ENCODE measurements around the gene ZBTB7C. TPM values are rescaled to one million over a fixed set of nuclear protein-coding genes. Genes with fewer than 3 reads are reported as not detected.

The ZBTB7C gene
- total and polyA plus RNA-seq, 2 of the 8 experiments (the other 6 are each of a cell fraction or from before 2014, with no cell fraction given), result 0.15 to 0.45 TPM

- H3K79me2 ChIP-seq (ENCODE audit: control insufficient read depth in 1 of 2, insufficient read depth in 2 of 2, low read length in 2 of 2), result no peaks in the 10 kb centered on the region
- WGBS, 2 experiments (ENCODE audit: extremely low coverage in 1 of 2, insufficient coverage in 1 of 2, insufficient read length in 1 of 2, insufficient replicate concordance in 2 of 2, low coverage in 1 of 2, low lambda C conversion rate in 2 of 2, missing lambda C conversion rate in 1 of 2), result 77% methylated on average over 3 of the region's 6 CpGs; no CpG with 5 or more reads in 1 of the 2 experiments
- no peak overlapping the region for H3K56ac ChIP-seq (replicated peaks; ENCODE audit: insufficient read length, low read depth, low read length)
- no peak overlapping the region for H3K9ac ChIP-seq (replicated peaks in 1 of 4; ENCODE audit: extremely low read depth in 1 of 4, low read depth in 3 of 4, low read length in 3 of 4)
- H3K4me1 ChIP-seq (replicated peaks in 1 of 4; ENCODE audit: control insufficient read depth in 3 of 4, insufficient read depth in 4 of 4, low read length in 3 of 4), result 0 out of 7 replicates have a peak, but pooled peaks cover 0 to under 1% (median 0%) of the 10 kb centered on the region in 4 experiments
- H3K27ac ChIP-seq (ENCODE audit: low read depth, low read length), result no peak overlapping the region
- H3K9me3 ChIP-seq (ENCODE audit: insufficient read depth in 2 of 2, low read depth in 1 of 2, low read length in 1 of 2), result no peaks in the 10 kb centered on the region
- H3K14ac ChIP-seq (ENCODE audit: insufficient read length), result no peak overlapping the region
- no peaks in the 10 kb centered on the region for H3K79me1 ChIP-seq (ENCODE audit: low read depth, low read length)
- H2BK15ac ChIP-seq (ENCODE audit: low read length), result no peak overlapping the region
- no peaks in the 10 kb centered on the region for H3K36me3 ChIP-seq (ENCODE audit: control insufficient read depth in 2 of 4, insufficient read depth in 4 of 4, low read length in 3 of 4)
- H2AK5ac ChIP-seq (ENCODE audit: low read depth, low read length), result no peak overlapping the region
- TF ChIP-seq EGR1 (IDR thresholded peaks at IDR 0.05; ENCODE audit: borderline replicate concordance, low read depth, low read length) (no peak), GTF2F1 (IDR thresholded peaks at IDR 0.05; ENCODE audit: borderline replicate concordance, low read depth, low read length) (no peak), SAP30 (IDR thresholded peaks at IDR 0.05; ENCODE audit: insufficient read depth, insufficient replicate concordance, low read length) (no peak), CTCF (IDR thresholded peaks at IDR 0.05; ENCODE audit: control extremely low read depth in 1 of 3, insufficient read depth in 1 of 3, low read depth in 1 of 3, low read length in 3 of 3) (no peak), BACH1 (IDR thresholded peaks at IDR 0.05; ENCODE audit: low read length) (no peak), POU5F1 (IDR thresholded peaks at IDR 0.05; ENCODE audit: low read depth, low read length) (no peak)
- H3K4ac ChIP-seq (replicated peaks; ENCODE audit: insufficient read length, low read depth, low read length), result no peak overlapping the region
- ChIA-PET POLR2A (ENCODE audit: partially characterized antibody) (no interaction called here), CTCF (ENCODE audit: partially characterized antibody) (interaction anchor here (0.6 to 4.2 kb wide), 18 partner anchors 8 to 432 kb away, joined by 3 to 16 read pairs (median 3); no protein-coding TSS in a partner anchor)
- DNase-seq (ENCODE audit: low read depth in 1 of 2, low spot score in 2 of 2) (no peak), FAIRE-seq (no peak)
- no peak overlapping the region for H2BK120ac ChIP-seq (replicated peaks; ENCODE audit: low read depth, low read length)
- H2BK20ac ChIP-seq (ENCODE audit: low read length), result no peak overlapping the region
- no peak overlapping the region for H3K23ac ChIP-seq (ENCODE audit: insufficient read length)
- H3K4me2 ChIP-seq (ENCODE audit: insufficient read depth in 1 of 2, low read depth in 2 of 2, low read length in 2 of 2), result no peak overlapping the region
- H2BK5ac ChIP-seq (ENCODE audit: low read depth, low read length), result no peak overlapping the region
- no peak overlapping the region for H2BK12ac ChIP-seq (ENCODE audit: low read depth, low read length)
- no peaks in the 10 kb centered on the region for H3K23me2 ChIP-seq (ENCODE audit: low read depth, low read length)
- H4K20me1 ChIP-seq (replicated peaks in 1 of 2; ENCODE audit: control insufficient read depth in 1 of 2, insufficient read depth in 2 of 2, low read length in 2 of 2), result no peaks in the 10 kb centered on the region
- no peak overlapping the region for H3K18ac ChIP-seq (ENCODE audit: extremely low read depth, low read length)
- H4K91ac ChIP-seq (replicated peaks; ENCODE audit: insufficient read length, low read length), result no peak overlapping the region
- H4K5ac ChIP-seq (ENCODE audit: insufficient read length, low read depth, low read length), result no peak overlapping the region
- H2AFZ ChIP-seq (ENCODE audit: low read length), result no peak overlapping the region
- H3K27me3 ChIP-seq (replicated peaks in 1 of 4; ENCODE audit: control insufficient read depth in 3 of 4, extremely low read depth in 1 of 4, insufficient read depth in 3 of 4, low read length in 3 of 4), result no peaks in the 10 kb centered on the region; a peak in 1 of 7 replicates
- H3K4me3 ChIP-seq (ENCODE audit: extremely low read depth in 1 of 4, insufficient read depth in 2 of 4, low read depth in 3 of 4, low read length in 4 of 4), result no peak overlapping the region
- H4K8ac ChIP-seq (ENCODE audit: extremely low read depth, insufficient read depth, low read length), result no peak overlapping the region
Measured at GRCh38 chr18:48036226-48036625, 373.0 kb downstream of the ZBTB7C start.
